GM18868 (cell line): ENCODE data around the gene ZBTB8B.
"Not testable (repeated sequence)": the region's sequence is repeated elsewhere in the genome, so short reads cannot be mapped to it uniquely, and the experiment has no call there.

ENCODE experiments used
- ATAC-seq: cut with Tn5 transposase; IDR thresholded peaks from one replicate; pipeline ENCODE4 v1.9.1; 2021; ENCODE audit warnings: mild to moderate bottlenecking, moderate library complexity; ENCODE audit not compliant: unreplicated experiment

Gene ZBTB8B

GRCh38 chr1:32468791-32469190, 3.9 kb downstream of the ZBTB8B start:
- no peak for ATAC-seq

GRCh38 chr1:32470431-32470830, 5.6 kb downstream of the ZBTB8B start:
- ATAC-seq = no peak

GRCh38 chr1:32470991-32471694, 6.3 kb downstream of the ZBTB8B start:
- no peak for ATAC-seq

GRCh38 chr1:32471695-32472362, 7.0 kb downstream of the ZBTB8B start:
- ATAC-seq = no peak

GRCh38 chr1:32472966-32473365, 8.1 kb downstream of the ZBTB8B start:
- not testable (repeated sequence) for ATAC-seq

- no peak for ATAC-seq
These were observed 10.1 kb downstream of the ZBTB8B start for GRCh38 chr1:32474954-32475353.

- no peak for ATAC-seq
These were observed 15.1 kb downstream of the ZBTB8B start for GRCh38 chr1:32480003-32480402.

GRCh38 chr1:32480761-32481160, 15.9 kb downstream of the ZBTB8B start:
- no peak for ATAC-seq

GRCh38 chr1:32481788-32482187, 16.9 kb downstream of the ZBTB8B start:
- not testable (repeated sequence) for ATAC-seq

GRCh38 chr1:32485554-32486255, 20.8 kb downstream of the ZBTB8B start:
- ATAC-seq = no peak

GRCh38 chr1:32486463-32487113, 21.7 kb downstream of the ZBTB8B start:
- no peak for ATAC-seq

GRCh38 chr1:32487182-32487581, 22.3 kb downstream of the ZBTB8B start:
- ATAC-seq = no peak

GRCh38 chr1:32489774-32490454, 25.0 kb downstream of the ZBTB8B start:
- no peak for ATAC-seq

GRCh38 chr1:32491386-32491785, 26.5 kb downstream of the ZBTB8B start:
- no peak for ATAC-seq

- ATAC-seq = no peak
These were observed 29.3 kb downstream of the ZBTB8B start for GRCh38 chr1:32494196-32494595.

- no peak for ATAC-seq
These were observed 30.0 kb downstream of the ZBTB8B start for GRCh38 chr1:32494711-32495337.

- no peak for ATAC-seq
These were observed 31.3 kb downstream of the ZBTB8B start for GRCh38 chr1:32496127-32496526.

GRCh38 chr1:32498751-32499150, 33.9 kb downstream of the ZBTB8B start:
- ATAC-seq = no peak

- ATAC-seq = no peak
These were observed 35.7 kb downstream of the ZBTB8B start for GRCh38 chr1:32500387-32501209.

- no peak for ATAC-seq
These were observed 37.0 kb downstream of the ZBTB8B start for GRCh38 chr1:32501865-32502264.
